HG02970 (cell line): ENCODE data around the gene DENND2A.
"Not testable (repeated sequence)": the region's sequence is repeated elsewhere in the genome, so short reads cannot be mapped to it uniquely, and the experiment has no call there.

Experiments
- ATAC-seq: cut with Tn5 transposase; IDR thresholded peaks from one replicate; pipeline ENCODE4 v1.9.1; 2021; ENCODE audit warnings: mild to moderate bottlenecking, moderate library complexity, moderate number of reproducible peaks; ENCODE audit not compliant: unreplicated experiment, low FRiP score

DENND2A gene

DNA sequence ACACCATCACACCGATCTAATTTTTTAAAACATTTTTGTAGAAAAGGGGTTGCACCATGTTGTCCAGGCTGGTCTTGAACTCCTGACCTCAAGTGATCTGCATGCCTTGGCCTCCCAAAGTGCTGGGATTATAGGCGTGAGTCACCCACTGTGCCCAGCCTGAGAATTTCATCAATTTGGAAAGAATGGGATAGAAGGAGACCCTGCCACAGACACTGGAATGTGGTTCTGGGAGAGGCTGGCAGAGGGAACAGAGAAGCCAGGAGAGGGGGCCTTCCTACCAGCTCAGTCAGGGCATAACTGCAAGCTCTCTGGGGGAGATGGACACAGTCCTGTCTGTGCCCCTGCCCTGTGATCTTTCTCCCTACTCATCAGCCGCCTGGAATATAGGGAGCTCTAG, 119.2 kb downstream of the DENND2A start:
- no peak for ATAC-seq

GRCh38 chr7:140519007-140519399, 121.6 kb downstream of the DENND2A start:
- no peak for ATAC-seq

DNA sequence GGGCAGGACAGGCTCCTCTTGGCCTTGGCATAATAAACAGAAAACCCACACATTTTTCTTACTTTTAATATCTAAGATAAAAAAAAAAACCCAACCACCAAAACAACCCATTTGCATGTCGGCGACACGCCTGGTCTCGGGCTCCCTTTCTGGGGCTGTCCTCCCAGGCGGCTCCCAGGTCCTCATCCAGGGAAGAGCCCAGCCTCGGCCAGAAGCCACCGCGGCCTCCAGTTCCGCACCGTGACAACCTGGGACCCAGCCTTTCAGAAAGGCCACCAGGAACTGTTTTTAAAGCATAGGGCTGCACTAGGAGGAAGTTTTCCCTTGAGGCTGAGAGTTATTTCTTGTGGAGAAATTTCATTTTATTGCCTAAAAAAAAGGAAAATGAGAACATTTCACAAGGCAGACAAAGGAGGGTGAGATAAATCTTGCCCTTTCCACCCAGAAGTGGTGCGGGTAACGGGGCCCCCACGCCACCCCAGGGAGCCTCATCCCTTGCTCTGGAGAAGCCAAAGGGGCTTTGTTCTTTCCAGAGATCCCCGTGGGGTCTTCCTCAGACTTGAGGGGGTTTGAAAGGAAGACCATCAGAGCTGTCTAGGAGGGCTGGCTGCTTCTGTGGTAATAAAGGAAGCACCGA, 122.1 kb downstream of the DENND2A start:
- ATAC-seq: no peak

- no peak for ATAC-seq
Measured at GRCh38 chr7:140517546-140518369, 122.9 kb downstream of the DENND2A start.

GRCh38 chr7:140512317-140513000, 128.2 kb downstream of the DENND2A start:
- ATAC-seq: no peak

DNA sequence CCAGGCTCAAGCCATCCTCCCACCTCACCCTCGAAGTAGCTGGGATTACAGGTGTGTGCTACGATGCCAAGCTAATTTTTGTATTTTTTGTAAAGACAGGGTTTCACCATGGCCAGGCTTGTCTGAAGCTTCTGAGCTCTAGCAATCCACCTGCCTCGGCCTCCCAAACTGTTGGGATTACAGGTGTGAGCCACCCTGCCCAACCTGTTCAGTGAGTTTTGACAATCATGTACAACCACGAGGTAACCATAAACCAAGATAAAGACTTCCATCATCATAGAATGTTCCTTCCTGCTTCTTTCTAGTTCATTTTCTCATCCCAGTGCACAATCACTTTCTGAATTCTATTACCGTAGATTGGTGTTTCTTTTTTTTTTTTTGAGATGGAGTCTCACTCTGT, 130.8 kb downstream of the DENND2A start:
- no peak for ATAC-seq

DNA sequence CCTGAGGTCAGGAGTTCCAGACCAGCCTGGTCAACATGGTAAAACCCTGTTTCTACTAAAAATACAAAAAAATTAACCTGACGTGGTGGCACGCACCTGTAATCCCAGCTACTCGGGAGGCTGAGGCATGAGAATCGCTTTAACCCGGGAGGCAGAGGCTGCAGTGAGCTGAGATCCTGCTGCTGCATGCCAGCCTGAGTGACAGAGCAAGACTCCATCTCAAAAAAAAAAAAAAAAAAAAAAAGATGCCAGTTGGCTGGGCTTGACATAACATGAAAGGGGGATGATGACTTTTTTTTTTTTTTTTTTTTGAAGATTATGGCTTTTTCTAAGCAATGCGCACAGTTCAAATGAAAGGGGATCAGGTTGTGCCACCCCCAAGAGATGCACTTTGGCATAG, 133.1 kb downstream of the DENND2A start:
- not testable (repeated sequence) for ATAC-seq

- no peak for ATAC-seq
Measured at GRCh38 chr7:140506788-140507464, 133.7 kb downstream of the DENND2A start.

- no peak for ATAC-seq
Measured at GRCh38 chr7:140501966-140502365, 138.6 kb downstream of the DENND2A start.

GRCh38 chr7:140497807-140498206, 142.8 kb downstream of the DENND2A start:
- ATAC-seq: not testable (repeated sequence)

DNA sequence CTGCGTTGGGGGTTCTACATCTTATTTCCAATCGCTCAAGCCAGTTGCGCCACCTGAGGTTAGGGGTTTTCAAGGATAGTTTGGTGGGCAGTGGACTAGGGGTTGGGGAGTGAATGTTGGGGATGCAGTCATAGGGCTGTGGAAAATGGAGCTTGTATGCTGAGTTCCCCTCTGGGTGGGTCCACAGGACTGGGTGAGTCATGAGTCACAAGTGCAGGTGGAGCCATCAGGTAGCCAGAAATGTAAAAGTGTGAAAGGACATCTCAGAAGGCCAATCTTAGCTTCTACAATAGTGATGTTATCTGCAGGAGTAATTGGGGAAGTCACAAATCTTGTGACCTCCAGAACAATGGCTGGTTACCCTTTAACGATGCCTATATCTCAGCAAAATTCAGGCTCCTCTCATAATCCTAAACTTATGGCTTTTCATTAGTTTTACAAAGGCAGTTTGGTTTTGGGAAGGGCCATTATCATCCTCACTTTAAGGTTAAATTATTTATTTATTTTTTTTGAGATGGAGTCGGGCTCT, 143.3 kb downstream of the DENND2A start:
- no peak for ATAC-seq

DNA sequence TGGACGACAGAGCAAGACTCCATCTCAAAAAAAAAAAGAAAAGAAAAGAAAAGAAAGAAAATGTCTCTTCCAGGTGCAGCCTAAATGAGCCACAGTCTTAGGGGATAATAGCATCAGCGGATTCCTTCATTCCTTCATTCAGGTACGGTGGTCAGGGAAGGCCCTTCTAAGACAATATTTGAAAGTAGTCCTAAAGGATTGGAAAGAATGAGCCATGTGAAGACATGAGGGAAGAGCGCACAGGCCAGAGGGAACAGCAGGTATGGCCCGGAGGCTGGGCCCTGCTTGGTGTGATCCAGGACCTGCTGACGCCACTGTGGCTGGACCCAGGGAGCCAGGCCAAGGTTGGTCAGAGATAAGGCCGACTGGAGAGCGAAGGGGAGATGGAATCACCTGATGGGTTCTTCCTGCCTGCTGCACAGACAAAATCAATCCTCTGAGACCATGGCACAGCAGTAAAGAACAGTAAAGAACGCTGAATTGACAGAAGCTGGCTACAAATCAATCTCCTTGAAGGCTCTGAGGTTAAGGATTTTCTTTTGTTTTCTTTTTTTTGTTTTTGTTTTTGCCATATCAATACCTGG, 145.0 kb downstream of the DENND2A start:
- ATAC-seq: no peak

DNA sequence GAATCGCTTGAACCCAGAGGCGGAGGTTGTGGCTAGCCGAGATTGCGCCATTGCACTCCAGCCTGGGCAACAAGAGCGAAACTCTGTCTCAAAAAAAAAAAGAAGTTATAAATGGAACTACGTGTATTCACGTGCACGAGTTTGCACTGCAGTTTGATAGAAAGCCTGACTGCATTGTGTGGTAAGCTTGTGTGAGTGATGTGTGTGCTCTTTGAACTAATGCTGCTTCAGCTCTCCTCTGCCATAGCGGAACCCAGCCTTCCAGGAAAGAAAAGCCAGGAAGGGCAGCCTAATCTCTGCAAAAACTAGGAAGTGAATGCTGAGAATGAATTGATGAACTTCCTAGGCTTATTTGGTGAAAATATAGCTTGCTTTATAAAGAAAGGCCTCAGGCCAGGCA, 145.7 kb downstream of the DENND2A start:
- no peak for ATAC-seq

- no peak for ATAC-seq
Measured at GRCh38 chr7:140489026-140489359, 151.6 kb downstream of the DENND2A start.

- no peak for ATAC-seq
Measured at GRCh38 chr7:140485500-140486265, 154.9 kb downstream of the DENND2A start.

GRCh38 chr7:140484951-140485499, 155.6 kb downstream of the DENND2A start:
- ATAC-seq: no peak

- no peak for ATAC-seq
Measured at GRCh38 chr7:140484479-140484878, 156.1 kb downstream of the DENND2A start.

- no peak for ATAC-seq
Measured at GRCh38 chr7:140479739-140480084, 160.9 kb downstream of the DENND2A start.

- peak; percentile 90 for ATAC-seq
Measured at GRCh38 chr7:140479062-140479738, 161.4 kb downstream of the DENND2A start, which contains the start of gene MKRN1. Gene MKRN1 (minus strand): TSS chr7:140479505. CDS start chr7:140479344, 161 bp downstream.
